ENCODE measurements around the gene EMILIN2. TPM values are rescaled to one million over a fixed set of nuclear protein-coding genes. Genes with fewer than 3 reads are reported as not detected.

The EMILIN2 gene
- total RNA-seq, 4 donors from 2014 or later: 4.3 to 11.3 (median 7.1) TPM

- Histone ChIP-seq H3K27ac (no peak overlapping the region), H3K9me3 (no peaks in the 10 kb centered on the region), H3K4me1 (peaks cover 34% of the 10 kb centered on the region), H3K36me3 (no peaks in the 10 kb centered on the region), H3K4me3 (no peak overlapping the region), H3K27me3 (peaks cover 52% of the 10 kb centered on the region)
- DNase-seq (ENCODE audit: low spot score in 2 of 2): no peak
- 81% methylated on average over 4 of the region's 4 CpGs for WGBS
- no peak for TF ChIP-seq POLR2AphosphoS5 (IDR thresholded peaks at IDR 0.05)
- no peak for TF ChIP-seq POLR2A (IDR thresholded peaks at IDR 0.05)
- TF ChIP-seq EP300 (IDR thresholded peaks at IDR 0.05): no peak
- TF ChIP-seq, protein P1, sequence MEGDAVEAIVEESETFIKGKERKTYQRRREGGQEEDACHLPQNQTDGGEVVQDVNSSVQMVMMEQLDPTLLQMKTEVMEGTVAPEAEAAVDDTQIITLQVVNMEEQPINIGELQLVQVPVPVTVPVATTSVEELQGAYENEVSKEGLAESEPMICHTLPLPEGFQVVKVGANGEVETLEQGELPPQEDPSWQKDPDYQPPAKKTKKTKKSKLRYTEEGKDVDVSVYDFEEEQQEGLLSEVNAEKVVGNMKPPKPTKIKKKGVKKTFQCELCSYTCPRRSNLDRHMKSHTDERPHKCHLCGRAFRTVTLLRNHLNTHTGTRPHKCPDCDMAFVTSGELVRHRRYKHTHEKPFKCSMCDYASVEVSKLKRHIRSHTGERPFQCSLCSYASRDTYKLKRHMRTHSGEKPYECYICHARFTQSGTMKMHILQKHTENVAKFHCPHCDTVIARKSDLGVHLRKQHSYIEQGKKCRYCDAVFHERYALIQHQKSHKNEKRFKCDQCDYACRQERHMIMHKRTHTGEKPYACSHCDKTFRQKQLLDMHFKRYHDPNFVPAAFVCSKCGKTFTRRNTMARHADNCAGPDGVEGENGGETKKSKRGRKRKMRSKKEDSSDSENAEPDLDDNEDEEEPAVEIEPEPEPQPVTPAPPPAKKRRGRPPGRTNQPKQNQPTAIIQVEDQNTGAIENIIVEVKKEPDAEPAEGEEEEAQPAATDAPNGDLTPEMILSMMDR (IDR thresholded peaks at IDR 0.05): no peak
These were observed 1.6 kb upstream of the EMILIN2 start for GRCh38 chr18:2845172-2845571.

- WGBS: 1% methylated on average over 16 of the region's 80 CpGs
- Histone ChIP-seq H3K27ac (peak overlapping the region; percentile 84), H3K4me1 (peaks cover 34% of the 10 kb centered on the region), H3K9me3 (no peaks in the 10 kb centered on the region), H3K27me3 (peaks cover 60% of the 10 kb centered on the region), H3K36me3 (no peaks in the 10 kb centered on the region), H3K4me3 (peak overlapping the region; percentile 64)
- DNase-seq (ENCODE audit: low spot score in 2 of 2): peak in 1 of 2 donors; percentile 70
- TF ChIP-seq POLR2A (IDR thresholded peaks at IDR 0.05): no peak
- TF ChIP-seq, protein P1 (IDR thresholded peaks at IDR 0.05): peak in 1 of 2 donors; percentile 24
These were observed 776 bp downstream of the EMILIN2 start for GRCh38 chr18:2847317-2848246.

DNA sequence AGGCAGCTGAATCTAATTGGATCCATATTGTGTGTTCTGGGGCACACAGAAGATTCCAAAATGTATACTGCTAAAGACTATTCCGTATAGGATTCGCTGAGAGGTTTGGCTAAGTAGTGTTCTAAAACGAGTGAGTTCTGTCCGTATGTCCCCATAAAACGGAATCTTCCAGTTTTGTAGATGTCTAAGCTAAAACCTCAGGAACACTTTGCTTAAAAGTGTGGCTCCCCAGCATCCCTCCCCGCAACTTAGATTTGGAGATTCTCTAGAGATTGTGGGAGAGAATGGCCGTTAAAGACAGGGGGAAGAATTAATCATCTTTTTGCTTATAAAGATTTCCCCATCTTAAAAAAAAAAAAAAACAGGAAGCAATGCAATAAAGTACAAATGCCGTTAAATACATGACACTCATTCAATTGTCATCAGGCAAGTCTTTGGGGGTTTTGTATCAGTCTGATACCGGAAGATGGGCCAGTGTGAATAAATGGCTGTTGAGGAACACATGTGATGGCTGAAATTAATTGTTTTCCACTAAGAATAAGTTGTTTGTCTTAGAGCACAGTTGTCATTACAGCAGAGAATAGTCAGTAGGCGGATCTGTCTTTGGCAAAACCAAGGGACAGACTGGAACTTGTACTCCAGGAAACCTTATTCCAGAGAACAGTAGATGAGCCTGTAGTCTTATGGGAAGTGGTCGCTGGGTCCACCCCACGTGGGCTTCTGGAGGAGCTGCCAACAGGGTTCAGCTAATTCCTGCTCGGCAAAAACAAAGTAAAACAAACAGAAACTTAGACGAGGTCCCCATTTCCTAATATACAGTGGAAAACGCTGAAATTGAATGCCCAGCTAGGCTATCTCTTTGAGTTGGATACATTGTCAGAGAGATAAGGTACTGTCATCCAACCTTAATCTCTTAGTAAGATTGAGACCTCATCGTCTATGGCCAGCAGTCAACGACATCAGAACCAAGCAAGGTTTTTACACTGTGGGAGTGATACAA, 1.7 kb downstream of the EMILIN2 start:
- H3K27me3 ChIP-seq: peaks cover 60% of the 10 kb centered on the region
- 23% methylated on average over 17 of the region's 17 CpGs for WGBS
- peak overlapping the region; percentile 84 for H3K27ac ChIP-seq

GRCh38 chr18:2850816-2851215, 4.0 kb downstream of the EMILIN2 start:
- peak in 1 of 2 donors; percentile 6 for DNase-seq (ENCODE audit: low spot score in 2 of 2)
- no peaks in the 10 kb centered on the region for H3K36me3 ChIP-seq
- no peaks in the 10 kb centered on the region for H3K9me3 ChIP-seq
- no peak for TF ChIP-seq POLR2A (IDR thresholded peaks at IDR 0.05)
- TF ChIP-seq, protein P1 (IDR thresholded peaks at IDR 0.05): no peak
- no peak for TF ChIP-seq POLR2AphosphoS5 (IDR thresholded peaks at IDR 0.05)
- no peak for TF ChIP-seq EP300 (IDR thresholded peaks at IDR 0.05)
- no peak overlapping the region for H3K27ac ChIP-seq
- H3K4me1 ChIP-seq: peaks cover 48% of the 10 kb centered on the region
- peaks cover 47% of the 10 kb centered on the region for H3K27me3 ChIP-seq
- WGBS: 88% methylated on average over 2 of the region's 2 CpGs
- H3K4me3 ChIP-seq: no peak overlapping the region

More for the DNA sequence above, 1.7 kb downstream of the EMILIN2 start:
- TF ChIP-seq EP300 (IDR thresholded peaks at IDR 0.05) (no peak), POLR2AphosphoS5 (IDR thresholded peaks at IDR 0.05) (no peak), POLR2A (IDR thresholded peaks at IDR 0.05) (no peak)
- TF ChIP-seq, protein P1 (IDR thresholded peaks at IDR 0.05): no peak
- H3K4me1 ChIP-seq: peaks cover 34% of the 10 kb centered on the region
- no peak for DNase-seq (ENCODE audit: low spot score in 2 of 2)
- H3K4me3 ChIP-seq: peak overlapping the region; percentile 64
- no peaks in the 10 kb centered on the region for H3K9me3 ChIP-seq
- no peaks in the 10 kb centered on the region for H3K36me3 ChIP-seq
